Measurements from ENCODE around the gene CHMP2B. TPM values are rescaled to one million over a fixed set of nuclear protein-coding genes. Genes with fewer than 3 reads are reported as not detected.

The CHMP2B gene
- total and polyA plus RNA-seq, 2 of the 4 experiments (the other 2 are of a cell fraction) = 6.8 to 14.0 TPM

GRCh38 chr3:87287011-87287410 is 59.9 kb downstream of the CHMP2B start:
- in situ Hi-C loops (cut with MboI; ENCODE audit: low sequenced_read_pairs) = no loop called here
- H2BK20ac ChIP-seq (ENCODE audit: low read depth, low read length) = no peak overlapping the region
- H3K18ac ChIP-seq (ENCODE audit: low read depth, low read length) = no peak overlapping the region
- H4K8ac ChIP-seq (ENCODE audit: low read depth in 2 of 2, low read length in 2 of 2) = no peak overlapping the region
- H2AK5ac ChIP-seq (ENCODE audit: low read depth, low read length) = no peak overlapping the region
- no peaks in the 10 kb centered on the region for H3K9me3 ChIP-seq (ENCODE audit: control insufficient read depth, insufficient read depth, low read length)
- H3K36me3 ChIP-seq (ENCODE audit: control insufficient read depth, insufficient read depth, low read length) = no peaks in the 10 kb centered on the region
- TF ChIP-seq, protein P1, sequence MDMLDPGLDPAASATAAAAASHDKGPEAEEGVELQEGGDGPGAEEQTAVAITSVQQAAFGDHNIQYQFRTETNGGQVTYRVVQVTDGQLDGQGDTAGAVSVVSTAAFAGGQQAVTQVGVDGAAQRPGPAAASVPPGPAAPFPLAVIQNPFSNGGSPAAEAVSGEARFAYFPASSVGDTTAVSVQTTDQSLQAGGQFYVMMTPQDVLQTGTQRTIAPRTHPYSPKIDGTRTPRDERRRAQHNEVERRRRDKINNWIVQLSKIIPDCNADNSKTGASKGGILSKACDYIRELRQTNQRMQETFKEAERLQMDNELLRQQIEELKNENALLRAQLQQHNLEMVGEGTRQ (IDR thresholded peaks at IDR 0.05; ENCODE audit: low read depth, low read length) = no peak
- TF ChIP-seq FOS (IDR thresholded peaks at IDR 0.05; ENCODE audit: low read depth, low read length) = no peak
- no peak for TF ChIP-seq RAD21 (IDR thresholded peaks at IDR 0.05; ENCODE audit: low read length)
- TF ChIP-seq BHLHE40 (IDR thresholded peaks at IDR 0.05; ENCODE audit: low read depth, low read length) = no peak
- TF ChIP-seq, protein P2, sequence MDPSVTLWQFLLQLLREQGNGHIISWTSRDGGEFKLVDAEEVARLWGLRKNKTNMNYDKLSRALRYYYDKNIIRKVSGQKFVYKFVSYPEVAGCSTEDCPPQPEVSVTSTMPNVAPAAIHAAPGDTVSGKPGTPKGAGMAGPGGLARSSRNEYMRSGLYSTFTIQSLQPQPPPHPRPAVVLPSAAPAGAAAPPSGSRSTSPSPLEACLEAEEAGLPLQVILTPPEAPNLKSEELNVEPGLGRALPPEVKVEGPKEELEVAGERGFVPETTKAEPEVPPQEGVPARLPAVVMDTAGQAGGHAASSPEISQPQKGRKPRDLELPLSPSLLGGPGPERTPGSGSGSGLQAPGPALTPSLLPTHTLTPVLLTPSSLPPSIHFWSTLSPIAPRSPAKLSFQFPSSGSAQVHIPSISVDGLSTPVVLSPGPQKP (IDR thresholded peaks at IDR 0.05; ENCODE audit: borderline replicate concordance, low read depth, low read length) = no peak
- no peak for TF ChIP-seq CHD1 (IDR thresholded peaks at IDR 0.05; ENCODE audit: low read depth, low read length)
- TF ChIP-seq MXI1 (IDR thresholded peaks at IDR 0.05; ENCODE audit: borderline replicate concordance, low read depth, low read length) = no peak
- TF ChIP-seq NFE2L2 (IDR thresholded peaks at IDR 0.05; ENCODE audit: low read depth, low read length) = no peak
- TF ChIP-seq POLR2A (IDR thresholded peaks at IDR 0.05; ENCODE audit: low read depth, low read length) = no peak
- TF ChIP-seq RCOR1 (IDR thresholded peaks at IDR 0.05; ENCODE audit: insufficient replicate concordance, low read length) = no peak
- TF ChIP-seq SMC3 (IDR thresholded peaks at IDR 0.05; ENCODE audit: low read depth, low read length) = no peak
- TF ChIP-seq RFX5 (IDR thresholded peaks at IDR 0.05; ENCODE audit: low read depth, low read length) = no peak
- TF ChIP-seq MAFK (IDR thresholded peaks at IDR 0.05; ENCODE audit: low read depth, low read length) = no peak
- TF ChIP-seq CEBPB (IDR thresholded peaks at IDR 0.05; ENCODE audit: low read depth, low read length) = no peak
- TF ChIP-seq, protein P3, sequence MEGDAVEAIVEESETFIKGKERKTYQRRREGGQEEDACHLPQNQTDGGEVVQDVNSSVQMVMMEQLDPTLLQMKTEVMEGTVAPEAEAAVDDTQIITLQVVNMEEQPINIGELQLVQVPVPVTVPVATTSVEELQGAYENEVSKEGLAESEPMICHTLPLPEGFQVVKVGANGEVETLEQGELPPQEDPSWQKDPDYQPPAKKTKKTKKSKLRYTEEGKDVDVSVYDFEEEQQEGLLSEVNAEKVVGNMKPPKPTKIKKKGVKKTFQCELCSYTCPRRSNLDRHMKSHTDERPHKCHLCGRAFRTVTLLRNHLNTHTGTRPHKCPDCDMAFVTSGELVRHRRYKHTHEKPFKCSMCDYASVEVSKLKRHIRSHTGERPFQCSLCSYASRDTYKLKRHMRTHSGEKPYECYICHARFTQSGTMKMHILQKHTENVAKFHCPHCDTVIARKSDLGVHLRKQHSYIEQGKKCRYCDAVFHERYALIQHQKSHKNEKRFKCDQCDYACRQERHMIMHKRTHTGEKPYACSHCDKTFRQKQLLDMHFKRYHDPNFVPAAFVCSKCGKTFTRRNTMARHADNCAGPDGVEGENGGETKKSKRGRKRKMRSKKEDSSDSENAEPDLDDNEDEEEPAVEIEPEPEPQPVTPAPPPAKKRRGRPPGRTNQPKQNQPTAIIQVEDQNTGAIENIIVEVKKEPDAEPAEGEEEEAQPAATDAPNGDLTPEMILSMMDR (conservative IDR thresholded peaks at IDR 0.05; ENCODE audit: low read depth, low read length) = no peak
- TF ChIP-seq MAZ (IDR thresholded peaks at IDR 0.05; ENCODE audit: borderline replicate concordance, low read depth, low read length) = no peak
- H4K5ac ChIP-seq (ENCODE audit: low read depth, low read length) = no peak overlapping the region
- no peak overlapping the region for H2BK120ac ChIP-seq (ENCODE audit: low read depth, low read length)
- no peaks in the 10 kb centered on the region for H3K27me3 ChIP-seq (ENCODE audit: control insufficient read depth, insufficient read depth, low read length)
- H3K23ac ChIP-seq (ENCODE audit: low read depth, low read length) = no peak overlapping the region
- no peaks in the 10 kb centered on the region for H3K9me1 ChIP-seq (ENCODE audit: insufficient read depth, low read length)
- no peak overlapping the region for H2BK15ac ChIP-seq (ENCODE audit: low read depth, low read length)
- no peak overlapping the region for H3K4me3 ChIP-seq (ENCODE audit: insufficient read depth, low read depth, low read length)
- intact Hi-C loops (cut with micrococcal nuclease) = no loop called here
- no peak overlapping the region for H3K4me2 ChIP-seq (ENCODE audit: low read depth, low read length)
- ChIA-PET POLR2A (ENCODE audit: unreplicated experiment) (interaction anchor here (0.7 kb wide), 1 partner anchor 65 kb away, joined by 4 read pairs; no protein-coding TSS in a partner anchor), CTCF (interaction anchor here (1.0 to 1.8 kb wide), 2 partner anchors 26 to 27 kb away, joined by 3 to 6 read pairs; no protein-coding TSS in a partner anchor)
- H3K4ac ChIP-seq (ENCODE audit: low read depth, low read length) = no peak overlapping the region
- no peak overlapping the region for H4K91ac ChIP-seq (ENCODE audit: insufficient read depth, low read depth, low read length)
- no peaks in the 10 kb centered on the region for H3K79me1 ChIP-seq (ENCODE audit: low read depth in 1 of 2, low read length in 2 of 2)
- no peaks in the 10 kb centered on the region for H4K20me1 ChIP-seq (ENCODE audit: insufficient read depth, low read length)
- H2AFZ ChIP-seq (replicated peaks; ENCODE audit: low read length, poor library complexity) = no peak overlapping the region
- no peak overlapping the region for H2BK5ac ChIP-seq (ENCODE audit: low read depth, low read length, poor library complexity, severe bottlenecking)
- no peaks in the 10 kb centered on the region for H3K4me1 ChIP-seq (ENCODE audit: control insufficient read depth, insufficient read depth, low read length)
- H3K14ac ChIP-seq (replicated peaks; ENCODE audit: low read depth, low read length) = no peak overlapping the region
- no peak overlapping the region for H3K56ac ChIP-seq (ENCODE audit: extremely low read depth, insufficient read depth, low read length)
- H3K27ac ChIP-seq (ENCODE audit: insufficient read depth, low read length) = no peak overlapping the region
- dilution Hi-C loops (cut with HindIII; ENCODE audit: low sequenced_read_pairs, unreplicated experiment) = no loop called here
- DNase-seq = peak; percentile 53
- H3K9ac ChIP-seq (ENCODE audit: low read depth, low read length) = no peak overlapping the region
- no TSS peak for BruUV-seq (replicated peaks)
- no CpG with 5 or more reads among the region's 1 CpG for WGBS, 2 experiments (ENCODE audit: extremely low coverage in 2 of 2, insufficient read length in 1 of 2)
- no peak for ATAC-seq (ENCODE audit: low read depth)
- H2AK9ac ChIP-seq (replicated peaks; ENCODE audit: low read depth, low read length, poor library complexity) = no peak overlapping the region
